Sigmoid colon (tissue), 7 donors: ENCODE measurements around the gene KRTAP10-3. TPM values are rescaled to one million over a fixed set of nuclear protein-coding genes. Genes with fewer than 3 reads are reported as not detected.
"Not testable (repeated sequence)": the region's sequence is repeated elsewhere in the genome, so short reads cannot be mapped to it uniquely, and the experiment has no call there.

Experiments used
- DNase-seq: peaks from one replicate; pipeline ENCODE4 v3.0.0-alpha.2; 2019
- H3K27ac ChIP-seq, 4 donors: fragments of 200-600 bp; sonication (generic); one replicate each; pipeline ENCODE4 v1.5.1; 2016 to 2019; ENCODE audit warnings: mild to moderate bottlenecking in 1 of 4
- H3K27me3 ChIP-seq, 3 donors: fragments of 200-600 bp; sonication (generic); one replicate each; pipeline ENCODE4 v1.5.1; 2019; ENCODE audit warnings: mild to moderate bottlenecking in 1 of 3
- H3K36me3 ChIP-seq, 4 donors: fragments of 200-600 bp; sonication (generic); one replicate each; pipeline ENCODE4 v1.5.1; 2016 to 2019
- H3K4me1 ChIP-seq, 4 donors: fragments of 200-600 bp; sonication (generic); one replicate each; pipeline ENCODE4 v1.5.1; 2017 to 2019
- H3K4me3 ChIP-seq, 4 donors: fragments of 200-600 bp; sonication (generic); one replicate each; pipeline ENCODE4 v1.5.1; 2017 to 2019; ENCODE audit warnings: mild to moderate bottlenecking in 2 of 4, moderate library complexity in 1 of 4
- H3K9me3 ChIP-seq, 4 donors: fragments of 200-600 bp in 3 of 4; sonication (generic) in 3 of 4; one replicate each; pipeline versions ENCODE4 v1.5.1 to v1.6.1; 2013 to 2019
- EP300 ChIP-seq, 4 donors: sonication (generic); formaldehyde crosslinking; IDR thresholded peaks; one replicate each; pipeline ENCODE4 v1.6.1; 2017; ENCODE audit warnings: antibody characterized with exemption in 4 of 4
- POLR2A ChIP-seq, 2 donors: fragments of 450-650 bp; IDR thresholded peaks; one replicate each; pipeline ENCODE4 v1.6.1; 2016; ENCODE audit warnings: antibody characterized with exemption in 2 of 2, mild to moderate bottlenecking in 2 of 2, moderate library complexity in 2 of 2
- POLR2AphosphoS5 ChIP-seq, 4 donors: sonication (generic); formaldehyde crosslinking; IDR thresholded peaks; one replicate each; pipeline ENCODE4 v1.6.1; 2017; ENCODE audit warnings: antibody characterized with exemption in 4 of 4
- WGBS, 2 donors: extraction: QIAGEN DNeasy Blood & Tissue Kit; methylation state at CpG; one replicate each; pipeline ENCODE4 v1.1.7; 2013; 5-methylcytosine and 5-hydroxymethylcytosine counted together
- intact Hi-C: fragments of 100-400 bp; cut with DNase I; formaldehyde crosslinking; loops from one replicate; pipeline ENCODE4 v1.15.1; 2023
- polyA plus RNA-seq, 3 donors: library from polyadenylated mRNA; stranded (reverse); fragments of 200-250 nt; gene quantifications; one replicate each; pipeline ENCODE4 v1.2.3, GENCODE V29; 2013
- total RNA-seq, 4 donors: library from RNA; depleted of rRNA; stranded (reverse); fragments of >200 nt; gene quantifications; one replicate each; pipeline ENCODE4 v1.1.0, GENCODE V29; 2016
- TF ChIP-seq, protein P1 (sequence below), 4 experiments: fragments of 450-650 bp in 3 of 4; fragments of 200-600 bp in 1 of 4; IDR thresholded peaks; one replicate each; pipeline ENCODE4 v1.5.1; 2016 to 2019; ENCODE audit warnings: antibody characterized with exemption in 4 of 4, mild to moderate bottlenecking in 3 of 4, moderate library complexity in 2 of 4
- donor health status: healthy with polysubstance abuse.
- donor health status: Bipolar disorder and iron deficiency.
- donor health status: healthy.

KRTAP10-3 gene
- total and polyA plus RNA-seq, 7 donors = 0.66 TPM; not detected in 6

DNA sequence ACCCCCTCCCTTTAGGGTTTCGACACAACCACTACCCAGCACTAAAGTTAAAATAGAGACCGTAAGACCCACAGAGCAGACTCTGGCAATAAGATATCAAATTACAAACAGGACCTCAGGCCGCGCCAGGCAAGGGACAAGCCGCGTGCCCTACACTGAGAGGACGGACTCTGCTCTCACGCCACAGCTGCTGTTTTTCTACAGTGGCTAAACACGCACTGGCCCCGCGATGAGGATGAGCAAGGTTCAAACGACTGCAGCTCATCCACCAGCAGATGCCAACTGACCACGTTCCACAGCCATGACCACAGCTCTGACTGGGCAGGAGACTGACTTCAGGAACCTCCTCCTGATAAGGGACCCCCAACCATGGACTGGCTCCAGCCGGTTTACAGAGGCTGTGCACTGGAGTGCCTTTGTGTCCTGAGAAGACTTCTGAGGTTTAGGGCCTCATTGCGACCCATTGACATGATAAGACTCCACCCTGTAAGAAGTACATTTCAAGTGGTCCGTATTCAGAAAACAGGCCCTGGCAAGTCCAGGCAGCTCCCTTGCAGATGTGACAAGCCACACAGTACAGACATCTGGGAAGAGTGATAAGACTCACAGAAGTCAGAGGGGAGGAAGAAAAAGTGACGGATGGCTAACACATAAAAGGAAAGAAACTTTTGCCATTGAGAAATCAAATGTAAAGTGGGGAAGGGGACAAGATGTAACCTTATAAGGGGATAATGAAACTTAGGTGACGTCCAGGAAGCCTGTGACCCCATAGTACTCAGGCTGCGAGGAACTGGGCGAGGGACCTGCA lies 35.2 kb upstream of the KRTAP10-3 start:
- H3K36me3 ChIP-seq = no peaks in the 10 kb centered on the region
- H3K4me3 ChIP-seq = no peak overlapping the region
- no peak overlapping the region for H3K27ac ChIP-seq
- H3K9me3 ChIP-seq = no peaks in the 10 kb centered on the region
- WGBS, 2 donors = 30 to 61% methylated on average over 20 of the region's 20 CpGs
- DNase-seq = no peak
- intact Hi-C loops = no loop called here
- no peak for TF ChIP-seq EP300 (IDR thresholded peaks at IDR 0.05)
- TF ChIP-seq, protein P1, sequence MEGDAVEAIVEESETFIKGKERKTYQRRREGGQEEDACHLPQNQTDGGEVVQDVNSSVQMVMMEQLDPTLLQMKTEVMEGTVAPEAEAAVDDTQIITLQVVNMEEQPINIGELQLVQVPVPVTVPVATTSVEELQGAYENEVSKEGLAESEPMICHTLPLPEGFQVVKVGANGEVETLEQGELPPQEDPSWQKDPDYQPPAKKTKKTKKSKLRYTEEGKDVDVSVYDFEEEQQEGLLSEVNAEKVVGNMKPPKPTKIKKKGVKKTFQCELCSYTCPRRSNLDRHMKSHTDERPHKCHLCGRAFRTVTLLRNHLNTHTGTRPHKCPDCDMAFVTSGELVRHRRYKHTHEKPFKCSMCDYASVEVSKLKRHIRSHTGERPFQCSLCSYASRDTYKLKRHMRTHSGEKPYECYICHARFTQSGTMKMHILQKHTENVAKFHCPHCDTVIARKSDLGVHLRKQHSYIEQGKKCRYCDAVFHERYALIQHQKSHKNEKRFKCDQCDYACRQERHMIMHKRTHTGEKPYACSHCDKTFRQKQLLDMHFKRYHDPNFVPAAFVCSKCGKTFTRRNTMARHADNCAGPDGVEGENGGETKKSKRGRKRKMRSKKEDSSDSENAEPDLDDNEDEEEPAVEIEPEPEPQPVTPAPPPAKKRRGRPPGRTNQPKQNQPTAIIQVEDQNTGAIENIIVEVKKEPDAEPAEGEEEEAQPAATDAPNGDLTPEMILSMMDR (IDR thresholded peaks at IDR 0.05) = no peak
- TF ChIP-seq POLR2AphosphoS5 (IDR thresholded peaks at IDR 0.05) = no peak
- TF ChIP-seq POLR2A (IDR thresholded peaks at IDR 0.05) = no peak
- H3K4me1 ChIP-seq = no peaks in the 10 kb centered on the region
- H3K27me3 ChIP-seq = peaks cover 0 to 37% (median 23%) of the 10 kb centered on the region in 3 donors

DNA sequence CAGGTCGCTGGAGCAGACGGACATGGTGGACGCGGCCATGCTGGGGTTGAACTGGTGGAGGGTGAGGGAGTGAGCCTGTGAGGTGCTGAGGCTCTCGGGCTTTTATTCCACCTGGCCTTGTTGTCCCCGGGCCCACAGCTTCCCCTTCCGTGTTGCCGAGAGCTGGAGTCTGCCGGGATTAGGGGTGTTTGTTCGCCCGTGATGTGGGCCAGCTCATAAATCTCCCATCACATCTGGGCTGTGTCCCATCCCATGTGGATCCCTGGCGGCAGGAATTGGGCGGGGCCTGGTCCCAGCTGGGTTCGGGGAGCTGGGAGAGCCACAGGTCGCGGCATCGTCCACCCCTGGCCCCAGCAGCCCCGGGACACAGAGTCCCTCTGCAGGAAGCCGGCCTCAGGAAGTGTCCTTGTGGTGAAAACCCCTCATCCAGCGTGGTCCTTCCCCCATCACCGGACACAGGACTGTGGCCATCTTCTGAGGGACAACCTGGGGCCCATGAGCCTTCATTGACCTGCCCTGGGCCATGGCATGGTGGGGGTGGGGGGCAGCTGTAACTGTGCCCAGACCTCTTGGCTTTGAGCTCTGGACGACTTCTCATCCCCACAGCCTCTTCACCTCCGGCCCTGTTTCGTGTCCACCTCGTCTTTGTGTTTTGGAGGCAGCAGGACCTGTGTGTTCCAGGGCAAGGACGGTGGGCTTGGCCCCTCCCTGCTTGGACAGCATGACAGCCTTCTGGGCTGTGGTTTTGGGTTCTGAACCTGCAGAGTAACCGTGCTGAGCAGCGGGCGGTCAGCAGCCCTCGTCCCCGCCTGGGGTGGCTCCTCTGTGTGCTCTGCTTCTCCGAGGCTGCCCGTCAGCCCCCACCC lies 34.1 kb upstream of the KRTAP10-3 start, which contains the start of gene KRTAP10-6:
TSS of gene KRTAP10-6 (minus strand) at position 60 of the 866 bp plus-strand sequence. CDS start at position 39, 21 bp downstream.
- intact Hi-C loops = no loop called here

GRCh38 chr21:44591801-44592130 lies 33.2 kb upstream of the KRTAP10-3 start:
- H3K36me3 ChIP-seq, H3K9me3 ChIP-seq, intact Hi-C loops, H3K4me3 ChIP-seq, DNase-seq, H3K4me1 ChIP-seq, H3K27ac ChIP-seq: not testable (repeated sequence)
- WGBS, 2 donors = 15 to 57% methylated on average over 4 of the region's 4 CpGs
- peaks cover 0 to 42% (median 23%) of the 10 kb centered on the region in 3 donors for H3K27me3 ChIP-seq

More for the DNA sequence above, 34.1 kb upstream of the KRTAP10-3 start, which contains the start of gene KRTAP10-6:
- no peaks in the 10 kb centered on the region for H3K4me1 ChIP-seq
- peaks cover 0 to 39% (median 23%) of the 10 kb centered on the region in 3 donors for H3K27me3 ChIP-seq
- DNase-seq = no peak
- no peaks in the 10 kb centered on the region for H3K9me3 ChIP-seq
- no peak within 1 kb of the TSS for H3K27ac ChIP-seq
- no peaks in the 10 kb centered on the region for H3K36me3 ChIP-seq
- TF ChIP-seq POLR2A (IDR thresholded peaks at IDR 0.05) (no peak), POLR2AphosphoS5 (IDR thresholded peaks at IDR 0.05) (no peak), EP300 (IDR thresholded peaks at IDR 0.05) (no peak)
- TF ChIP-seq, protein P1 (IDR thresholded peaks at IDR 0.05) = no peak
- WGBS, 2 donors = 52 to 63% methylated on average over 33 of the region's 33 CpGs
- no peak within 1 kb of the TSS for H3K4me3 ChIP-seq

DNA sequence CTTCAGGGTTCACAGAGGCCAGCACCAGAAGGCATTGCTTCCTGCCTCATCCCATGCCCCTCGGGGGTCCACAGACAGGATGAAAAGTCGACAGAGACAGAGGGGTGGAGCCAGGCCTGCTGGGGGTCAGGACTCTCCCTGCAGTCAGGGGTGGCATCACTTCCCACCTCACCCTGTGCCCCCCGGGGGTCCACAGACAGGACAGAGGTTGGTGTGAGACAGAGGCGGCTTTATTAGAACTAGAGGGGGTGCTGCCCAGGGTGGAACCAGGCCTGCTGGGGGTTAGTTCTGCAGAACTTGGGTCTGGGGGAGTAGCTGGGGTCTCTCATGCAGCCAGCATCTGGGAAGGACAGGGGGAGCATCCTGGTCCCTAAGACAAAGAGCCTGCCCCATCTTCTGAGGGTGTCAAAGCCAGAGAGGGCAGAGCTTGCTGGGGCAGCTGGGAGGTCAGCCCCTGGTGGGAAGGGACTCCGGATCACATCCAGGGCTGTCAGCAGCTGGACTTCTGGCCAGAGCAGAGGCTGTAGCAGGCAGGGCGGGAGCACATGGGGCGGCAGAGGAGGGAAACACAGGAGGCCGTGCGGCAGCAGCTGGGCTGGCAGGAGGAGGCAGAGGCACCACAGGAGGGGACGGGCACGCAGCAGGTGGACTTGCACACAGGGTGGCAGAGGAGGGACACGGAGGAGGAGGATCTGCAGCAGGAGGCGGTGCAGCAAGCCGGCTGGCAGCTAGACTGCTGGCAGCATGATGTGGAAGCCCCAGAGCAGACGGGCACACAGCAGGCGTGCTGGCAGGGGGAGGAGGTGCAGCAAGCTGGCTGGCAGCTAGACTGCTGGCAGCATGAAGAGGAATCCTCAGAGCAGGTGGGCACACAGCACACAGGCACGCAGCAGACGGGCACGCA lies 32.6 kb upstream of the KRTAP10-3 start:
- intact Hi-C loops, H3K36me3 ChIP-seq, H3K27ac ChIP-seq, H3K4me3 ChIP-seq, H3K4me1 ChIP-seq, DNase-seq, H3K9me3 ChIP-seq: not testable (repeated sequence)
- H3K27me3 ChIP-seq = peaks cover 0 to 45% (median 26%) of the 10 kb centered on the region in 3 donors
- 46 to 70% methylated on average over 18 to 19 of the region's 19 CpGs for WGBS, 2 donors

DNA sequence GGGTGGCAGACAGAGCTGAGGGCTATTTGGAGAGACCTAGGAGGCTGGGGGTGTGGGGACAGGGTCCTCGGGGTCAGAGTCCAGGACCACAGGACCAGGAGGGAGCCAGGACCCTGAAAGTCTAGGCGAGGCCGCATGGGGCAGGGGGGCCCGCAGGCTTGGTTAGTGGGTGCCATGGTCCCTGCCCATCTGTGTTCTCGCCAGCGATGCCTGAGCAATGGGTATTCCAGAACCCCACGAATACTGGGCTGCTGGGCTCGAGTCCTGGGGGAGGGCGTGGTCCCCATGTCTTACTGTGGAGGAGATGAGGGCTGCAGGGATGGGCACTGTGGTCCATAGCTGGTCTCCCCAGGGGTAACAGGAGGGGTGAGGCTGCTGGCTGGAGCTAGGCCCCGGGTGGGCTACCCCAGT lies 31.7 kb upstream of the KRTAP10-3 start:
- H3K36me3 ChIP-seq = no peaks in the 10 kb centered on the region
- no peaks in the 10 kb centered on the region for H3K9me3 ChIP-seq
- peaks cover 0 to 53% (median 30%) of the 10 kb centered on the region in 3 donors for H3K27me3 ChIP-seq
- no peak overlapping the region for H3K4me3 ChIP-seq
- no peaks in the 10 kb centered on the region for H3K4me1 ChIP-seq
- intact Hi-C loops = no loop called here
- H3K27ac ChIP-seq = no peak overlapping the region
- TF ChIP-seq POLR2A (IDR thresholded peaks at IDR 0.05) (no peak), POLR2AphosphoS5 (IDR thresholded peaks at IDR 0.05) (no peak), EP300 (IDR thresholded peaks at IDR 0.05) (no peak)
- TF ChIP-seq, protein P1 (IDR thresholded peaks at IDR 0.05) = no peak
- 68 to 86% methylated on average over 10 of the region's 10 CpGs for WGBS, 2 donors
- DNase-seq = no peak
